C1 segment of cervical spinal cord (tissue), 14 donors: Measurements from ENCODE around the gene FRYL.
"Not testable (repeated sequence)": the region's sequence is repeated elsewhere in the genome, so short reads cannot be mapped to it uniquely, and the experiment has no call there.

Experiments
- DNase-seq, 14 donors: peaks; one replicate each; lab custom pipeline; 2025; lab: John Stamatoyannopoulos, UW

The FRYL gene

DNA sequence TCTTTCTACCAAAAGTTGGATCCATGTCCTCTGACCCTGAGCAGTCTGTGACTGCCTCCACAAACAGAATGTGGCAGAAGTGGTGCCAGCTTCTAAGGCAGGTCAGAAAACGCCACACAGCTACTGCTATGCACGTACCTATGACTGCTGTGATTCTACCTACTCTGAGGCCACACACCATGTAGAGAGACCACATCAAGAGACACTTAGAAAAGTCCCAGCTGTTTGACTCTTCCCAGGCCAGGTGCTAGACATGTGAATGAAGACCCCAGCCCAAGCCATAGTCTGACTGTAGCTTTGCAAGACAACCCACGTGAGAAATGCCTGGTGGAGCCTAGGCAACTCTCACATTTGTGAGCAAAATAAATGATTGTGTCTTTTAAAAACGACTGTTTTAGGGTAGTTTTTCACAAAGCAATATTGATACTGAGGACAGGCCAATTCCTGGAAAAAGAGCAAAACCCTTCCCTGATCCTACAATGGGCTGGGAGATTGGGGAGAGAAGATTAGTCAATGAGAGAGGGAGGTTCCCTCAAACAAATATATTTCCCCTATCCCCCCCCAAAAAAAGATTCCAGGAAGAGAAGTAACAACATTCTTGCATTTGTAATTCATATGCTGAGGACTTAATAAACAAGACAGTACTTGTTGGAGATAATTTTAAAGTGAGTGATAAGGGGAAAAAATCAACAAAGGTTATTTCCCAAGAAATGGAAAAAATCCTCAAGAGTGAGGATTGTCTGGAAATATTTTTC lies 33.3 kb downstream of the FRYL start:
- no peak for DNase-seq

DNA sequence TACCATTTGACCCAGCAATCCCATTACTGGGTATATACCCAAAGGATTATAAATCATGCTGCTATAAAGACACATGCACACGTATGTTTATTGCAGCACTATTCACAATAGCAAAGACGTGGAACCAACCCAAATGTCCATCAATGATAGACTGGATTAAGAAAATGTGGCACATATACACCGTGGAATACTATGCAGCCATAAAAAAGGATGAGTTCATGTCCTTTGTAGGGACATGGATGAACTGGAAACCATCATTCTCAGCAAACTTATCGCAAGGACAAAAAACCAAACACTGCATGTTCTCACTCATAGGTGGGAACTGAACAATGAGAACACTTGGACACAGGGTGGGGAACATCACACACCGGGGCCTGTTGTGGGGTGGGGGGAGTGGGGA lies 34.9 kb downstream of the FRYL start:
- DNase-seq, result not testable (repeated sequence)

DNA sequence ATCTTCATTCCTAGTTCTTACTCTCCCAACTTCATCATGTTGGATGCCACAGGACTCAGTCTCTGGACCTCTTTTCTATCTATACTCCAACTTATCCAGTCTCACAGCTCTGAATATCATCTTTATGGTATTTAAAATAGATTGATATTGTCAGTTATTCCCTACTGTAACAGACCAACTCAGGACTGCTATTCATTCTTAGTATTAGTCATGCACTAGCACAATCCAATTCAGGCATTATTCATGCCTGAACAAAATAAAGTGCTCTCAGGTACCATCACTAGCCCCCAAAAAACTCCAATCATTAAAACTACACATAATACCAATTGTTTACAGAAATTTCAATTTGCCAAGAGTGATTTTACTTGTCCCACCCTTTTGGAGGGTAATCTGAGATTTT lies 37.7 kb downstream of the FRYL start:
- no peak for DNase-seq

DNA sequence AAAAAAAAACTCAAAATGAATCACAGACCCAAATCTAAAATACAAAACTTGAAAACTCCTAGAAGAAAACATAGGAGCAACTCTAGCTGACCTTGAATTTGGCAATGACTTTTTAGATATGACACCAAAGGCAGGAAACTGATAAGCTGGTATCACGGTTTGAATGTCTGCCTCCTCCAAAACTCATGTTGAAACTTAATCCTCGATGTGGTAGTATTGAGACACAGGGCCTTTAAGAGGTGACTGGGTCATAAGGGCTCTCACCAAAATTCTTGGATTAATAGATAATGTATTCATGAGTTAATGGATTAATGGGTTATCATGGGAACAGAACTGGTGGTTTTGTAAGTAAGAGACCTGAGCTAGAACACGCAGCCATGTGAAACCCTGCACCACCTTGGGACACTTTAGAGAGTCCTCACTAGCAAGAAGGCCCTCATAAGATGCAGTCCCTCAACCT lies 40.5 kb downstream of the FRYL start:
- no peak for DNase-seq

DNA sequence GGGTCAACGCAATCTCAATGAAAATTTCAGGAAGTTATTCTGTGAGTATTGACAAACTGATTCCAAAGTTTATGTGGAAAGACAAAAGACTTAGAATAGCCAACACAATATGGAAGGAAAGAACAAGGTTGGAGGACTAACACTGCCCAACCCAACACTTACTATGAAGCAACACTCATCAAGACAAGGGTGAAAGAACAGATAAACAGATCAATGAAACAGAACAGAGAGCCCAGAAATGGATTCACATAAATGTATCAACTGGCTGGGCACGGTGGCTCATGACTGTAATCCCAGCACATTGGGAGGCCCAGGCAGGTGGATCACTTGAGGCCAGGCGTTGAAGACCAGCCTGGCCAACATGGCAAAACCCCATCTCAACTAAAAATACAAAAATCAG lies 41.2 kb downstream of the FRYL start:
- no peak for DNase-seq

DNA sequence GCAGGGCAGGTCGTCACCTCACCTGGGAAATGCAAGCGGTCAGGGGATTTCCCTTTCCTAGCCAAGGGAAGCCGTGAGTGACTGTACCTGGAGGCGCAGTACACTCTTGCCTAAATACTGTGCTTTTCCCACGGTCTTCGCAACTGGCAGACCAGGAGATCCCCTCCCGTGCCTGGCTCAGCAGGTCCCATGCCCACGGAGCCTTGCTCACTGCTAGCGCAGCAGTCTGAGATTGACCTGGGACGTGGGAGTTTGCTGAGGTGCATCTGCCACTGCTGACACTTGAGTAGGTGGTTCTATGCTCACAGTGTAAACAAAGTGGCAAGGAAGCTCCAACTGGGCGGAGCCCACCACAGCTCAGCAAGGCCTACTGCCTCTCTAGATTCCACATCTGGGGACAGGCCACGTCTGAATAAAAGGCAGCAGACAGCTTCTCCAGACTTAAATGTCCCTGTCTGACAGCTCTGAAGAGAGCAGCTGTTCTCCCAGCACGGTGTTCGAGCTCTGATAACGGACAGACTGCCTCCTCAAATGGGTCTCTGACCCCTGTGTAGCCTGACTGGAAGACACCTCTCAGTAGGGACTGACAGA lies 51.1 kb downstream of the FRYL start:
- not testable (repeated sequence) for DNase-seq

DNA sequence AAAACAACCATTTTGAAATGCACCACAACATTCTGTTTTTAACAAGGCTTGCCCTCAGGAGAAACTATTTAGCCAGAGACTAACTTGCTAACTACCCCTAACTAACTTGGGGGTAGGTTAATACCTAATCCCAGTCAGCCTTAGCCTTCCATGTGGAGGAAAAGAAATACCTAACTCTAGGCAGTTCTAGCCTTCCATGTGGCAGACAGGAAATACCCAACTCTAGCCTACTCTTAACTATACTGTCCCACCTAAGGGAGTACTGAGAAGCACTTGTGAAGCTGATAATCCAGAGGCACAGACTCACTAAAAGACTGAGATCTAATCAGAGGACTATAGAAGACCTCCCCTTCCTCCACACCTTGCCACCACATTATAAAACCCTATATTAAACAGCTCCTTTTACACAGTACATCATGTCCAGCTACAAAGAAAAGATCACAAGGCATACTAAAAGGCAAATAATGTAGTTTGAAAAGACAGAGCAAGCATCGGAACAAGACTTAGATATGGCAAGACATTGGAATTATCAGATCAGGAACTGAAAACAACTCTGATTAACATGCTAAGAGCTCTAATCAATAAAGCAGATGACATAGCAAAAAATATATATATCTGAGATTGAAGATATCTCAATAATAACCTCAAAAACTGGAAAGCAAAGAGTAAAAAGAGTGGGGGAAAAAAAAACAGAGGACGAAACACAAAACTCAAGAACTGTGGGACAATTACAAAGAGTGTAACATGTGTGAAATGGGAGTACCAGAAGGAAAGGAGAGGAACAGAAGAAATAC lies 52.2 kb downstream of the FRYL start:
- no peak for DNase-seq

DNA sequence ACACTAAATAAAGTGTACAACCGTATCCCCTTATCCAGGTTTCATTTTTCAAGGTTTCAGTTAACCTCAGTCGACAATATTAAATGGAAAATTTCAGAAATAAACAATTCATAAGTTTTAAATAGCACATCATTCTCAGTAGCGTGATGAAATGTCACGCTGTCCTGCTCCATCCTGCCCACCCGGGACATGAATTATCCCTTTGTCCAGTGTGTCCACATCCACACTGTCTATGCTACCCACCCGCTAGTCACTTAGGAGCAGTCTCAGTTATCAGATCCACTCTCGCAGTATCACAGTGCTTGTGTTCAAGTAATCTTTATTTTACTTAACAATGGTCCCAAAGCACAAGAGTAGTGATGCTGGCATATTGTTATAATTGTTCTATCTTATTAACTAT lies 54.7 kb downstream of the FRYL start:
- DNase-seq, result peak in 1 of 14 donors; percentile 1

DNA sequence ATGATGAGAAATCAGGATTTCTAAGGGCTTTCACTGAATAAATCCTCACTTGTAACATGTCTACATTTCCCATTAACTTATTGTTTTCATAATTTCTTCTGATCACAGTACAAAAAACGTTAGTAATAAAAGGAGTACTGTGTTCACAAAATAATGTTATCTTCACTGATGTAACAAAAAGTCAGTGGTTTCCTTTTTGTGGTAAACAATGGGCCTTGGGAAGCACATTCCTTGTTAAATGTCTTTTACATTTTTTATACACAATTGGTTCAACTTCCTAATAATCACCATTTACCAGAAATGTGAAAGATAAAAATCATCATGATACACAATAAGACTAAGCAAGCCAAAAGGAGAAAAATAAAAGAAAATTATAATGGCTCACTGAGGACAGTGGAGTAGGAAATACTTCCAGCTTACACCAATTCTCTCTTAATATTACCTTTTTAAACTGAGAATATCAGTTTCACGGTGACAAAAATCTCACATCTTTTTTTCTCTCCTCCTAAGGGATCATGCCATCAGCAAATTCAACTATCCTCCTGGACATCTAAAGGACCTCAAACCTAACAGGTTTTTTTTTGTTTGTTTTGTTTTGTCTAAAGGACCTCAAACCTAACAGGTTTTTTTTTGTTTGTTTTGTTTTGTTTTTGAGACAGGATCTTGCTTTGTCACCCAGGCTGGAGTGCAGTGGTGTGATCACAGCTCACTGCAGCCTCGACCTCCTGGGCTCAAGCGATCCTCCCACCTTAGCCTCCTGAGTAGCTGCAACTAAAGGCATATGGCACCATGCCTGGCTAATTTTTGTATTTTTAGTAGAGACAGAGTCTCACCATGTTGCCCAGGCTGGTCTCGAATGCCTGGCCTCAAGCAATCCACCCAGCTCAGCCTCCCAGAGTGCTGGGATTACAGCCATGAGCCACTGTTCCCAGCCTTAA lies 57.3 kb downstream of the FRYL start:
- DNase-seq, result no peak

DNA sequence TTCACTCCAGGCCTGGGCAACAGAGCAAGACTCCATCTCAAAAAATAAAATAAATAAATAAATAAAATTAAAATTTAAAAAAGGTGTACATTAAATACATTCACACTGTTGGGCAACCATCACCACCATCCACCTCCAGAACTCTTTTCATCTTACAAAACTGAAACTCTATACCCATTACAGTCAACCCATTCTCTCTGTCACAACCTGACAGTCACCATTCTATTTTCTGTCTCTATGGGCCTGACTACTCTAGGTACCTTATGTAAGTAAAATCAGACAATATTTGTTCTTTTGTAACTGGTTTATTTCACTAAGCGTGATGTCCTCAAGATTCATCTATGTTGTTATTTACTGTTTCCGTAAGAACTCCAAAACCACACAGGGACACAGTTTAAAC lies 59.6 kb downstream of the FRYL start:
- no peak for DNase-seq

DNA sequence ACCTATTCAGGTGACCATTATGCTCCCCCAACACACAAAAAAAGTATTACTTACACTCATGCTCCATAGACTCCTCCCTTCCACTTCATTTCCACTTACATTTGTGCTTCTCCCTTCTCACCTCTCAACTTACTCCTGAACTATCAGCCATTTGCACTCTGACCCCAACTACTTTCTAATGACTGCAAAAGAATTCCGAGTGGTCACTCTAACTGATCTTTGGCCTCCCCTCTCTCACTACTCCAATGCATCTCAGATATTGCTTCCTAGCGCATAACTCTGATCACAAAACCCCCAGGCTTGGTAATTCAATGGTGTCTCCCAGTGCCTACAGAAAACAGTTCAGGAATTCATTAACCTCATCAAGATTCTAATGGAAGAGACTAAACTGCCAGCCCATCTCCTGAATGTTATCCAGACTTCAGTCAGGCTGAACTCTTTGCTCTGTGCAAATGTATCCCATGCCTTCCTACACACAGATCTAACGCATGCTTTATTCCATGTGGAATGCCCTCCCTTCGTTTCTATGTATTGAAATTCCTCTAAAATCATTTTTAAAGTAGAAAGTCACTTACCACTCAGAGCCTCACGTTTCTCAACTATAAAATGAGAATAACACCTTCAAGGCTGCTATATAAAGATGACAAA lies 61.1 kb downstream of the FRYL start:
- DNase-seq, result no peak

DNA sequence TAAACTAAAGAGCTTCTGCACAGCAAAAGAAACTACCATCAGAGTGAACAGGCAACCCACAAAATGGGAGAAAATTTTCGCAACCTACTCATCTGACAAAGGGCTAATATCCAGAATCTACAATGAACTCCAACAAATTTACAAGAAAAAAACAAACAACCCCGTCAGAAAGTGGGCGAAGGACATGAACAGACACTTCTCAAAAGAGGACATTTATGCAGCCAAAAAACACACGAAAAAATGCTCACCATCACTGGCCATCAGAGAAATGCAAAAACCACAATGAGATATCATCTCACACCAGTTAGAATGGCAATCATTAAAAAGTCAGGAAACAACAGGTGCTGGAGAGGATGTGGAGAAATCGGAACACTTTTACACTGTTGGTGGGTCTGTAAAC lies 63.8 kb downstream of the FRYL start:
- not testable (repeated sequence) for DNase-seq

DNA sequence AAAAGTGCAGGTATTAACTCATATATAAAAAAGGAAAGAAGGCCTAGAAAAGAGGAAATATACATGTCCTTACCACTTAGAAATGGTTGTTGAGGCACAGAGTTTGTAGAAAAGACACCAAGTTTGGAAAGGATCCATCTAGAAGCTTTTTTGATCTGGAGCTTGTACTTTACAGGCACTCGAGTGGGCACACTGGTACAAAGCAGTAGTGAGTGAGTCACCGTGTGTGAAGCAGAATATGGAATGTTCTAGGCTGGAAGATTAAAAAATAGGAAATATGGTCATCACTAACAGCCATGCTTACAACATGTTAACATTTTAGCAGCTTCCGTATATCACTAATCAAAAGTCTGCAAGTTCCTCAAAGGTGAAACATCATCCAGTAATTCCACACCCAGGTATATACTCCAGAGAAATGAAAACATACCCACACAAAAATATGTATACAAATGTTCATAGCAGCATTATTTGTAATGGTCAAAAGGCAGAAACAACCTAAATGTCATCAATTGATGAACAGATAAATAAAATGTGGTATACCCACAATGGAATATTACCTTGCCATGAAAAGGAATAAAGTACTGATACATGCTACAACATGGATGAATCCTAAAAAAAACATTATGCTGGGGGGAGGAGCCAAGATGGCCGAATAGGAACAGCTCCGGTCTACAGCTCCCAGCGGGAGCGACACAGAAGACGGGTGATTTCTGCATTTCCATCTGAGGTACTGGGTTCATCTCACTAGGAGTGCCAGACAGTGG lies 69.5 kb downstream of the FRYL start:
- DNase-seq, result no peak

DNA sequence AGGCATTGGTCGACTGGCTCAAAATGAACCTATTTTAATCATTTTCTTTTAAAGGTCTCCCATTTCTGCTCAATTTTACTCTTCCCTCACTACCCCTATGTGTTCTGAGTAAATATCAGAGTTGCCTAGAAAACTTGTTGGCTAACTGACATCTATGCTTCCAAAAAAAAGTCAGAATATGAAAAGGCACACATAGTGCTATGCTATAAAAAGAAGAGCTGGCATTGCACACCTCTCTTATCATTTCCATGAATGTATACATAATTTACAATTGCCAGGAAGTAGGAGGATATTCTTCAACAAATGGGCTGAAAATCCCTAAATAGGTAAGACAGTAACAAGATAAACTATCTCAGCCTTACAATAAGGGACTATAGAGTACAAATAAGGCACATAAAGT lies 70.2 kb downstream of the FRYL start:
- no peak for DNase-seq

DNA sequence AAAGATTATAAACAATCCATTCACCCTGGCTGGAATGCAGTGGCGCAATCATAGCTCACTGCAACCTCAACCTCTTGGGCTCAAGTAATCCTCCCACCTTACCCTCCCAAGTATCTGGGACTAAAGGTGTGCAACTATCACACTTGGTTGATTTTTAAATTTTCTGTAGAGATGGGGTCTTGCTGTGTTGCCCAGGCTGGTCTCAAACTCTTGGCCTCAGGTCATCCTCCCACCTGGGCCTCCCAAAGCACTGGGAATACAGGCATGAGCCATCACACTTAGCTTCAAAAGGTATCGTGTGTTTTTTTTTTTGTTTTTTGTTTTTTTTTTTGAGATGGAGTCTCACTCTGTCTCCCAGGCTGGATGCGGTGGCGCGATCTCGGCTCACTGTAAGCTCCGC lies 71.5 kb downstream of the FRYL start:
- no peak for DNase-seq

DNA sequence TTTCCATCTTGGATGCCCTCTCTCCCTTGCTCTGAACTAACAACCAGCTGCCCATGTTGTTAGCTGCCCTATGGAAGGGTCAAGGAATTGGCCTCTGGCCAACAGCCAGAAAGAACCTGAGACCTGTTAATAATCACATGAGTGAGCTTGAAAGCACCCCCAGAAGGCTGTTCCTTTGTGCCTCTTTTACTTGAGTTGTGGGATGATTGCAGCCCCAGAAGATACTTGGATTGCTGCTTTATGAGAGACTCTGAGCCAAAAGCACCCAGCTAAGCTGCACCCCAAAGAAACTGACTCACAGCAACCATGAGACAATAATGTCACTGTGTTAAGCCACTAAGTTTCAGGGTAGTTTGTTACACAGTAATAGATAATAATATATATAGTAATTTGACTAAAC lies 73.3 kb downstream of the FRYL start:
- no peak for DNase-seq

DNA sequence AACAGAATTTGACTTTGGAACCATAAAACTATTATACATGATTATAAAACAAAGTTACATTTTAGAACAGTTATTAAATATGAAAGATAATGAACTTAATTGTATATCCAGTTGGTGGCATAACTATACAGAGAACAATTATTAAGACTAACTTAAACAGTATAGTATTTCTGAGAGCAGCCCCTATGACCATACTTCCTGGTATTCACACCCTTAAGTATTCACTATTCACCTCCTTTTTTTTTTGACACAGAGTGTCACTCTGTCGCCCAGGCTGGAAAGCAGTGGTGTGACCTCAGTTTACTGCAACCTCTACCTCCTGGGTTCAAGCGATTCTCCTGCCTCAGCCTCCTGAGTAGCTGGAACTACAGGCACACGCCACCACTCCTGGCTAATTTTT lies 74.5 kb downstream of the FRYL start:
- DNase-seq, result no peak

DNA sequence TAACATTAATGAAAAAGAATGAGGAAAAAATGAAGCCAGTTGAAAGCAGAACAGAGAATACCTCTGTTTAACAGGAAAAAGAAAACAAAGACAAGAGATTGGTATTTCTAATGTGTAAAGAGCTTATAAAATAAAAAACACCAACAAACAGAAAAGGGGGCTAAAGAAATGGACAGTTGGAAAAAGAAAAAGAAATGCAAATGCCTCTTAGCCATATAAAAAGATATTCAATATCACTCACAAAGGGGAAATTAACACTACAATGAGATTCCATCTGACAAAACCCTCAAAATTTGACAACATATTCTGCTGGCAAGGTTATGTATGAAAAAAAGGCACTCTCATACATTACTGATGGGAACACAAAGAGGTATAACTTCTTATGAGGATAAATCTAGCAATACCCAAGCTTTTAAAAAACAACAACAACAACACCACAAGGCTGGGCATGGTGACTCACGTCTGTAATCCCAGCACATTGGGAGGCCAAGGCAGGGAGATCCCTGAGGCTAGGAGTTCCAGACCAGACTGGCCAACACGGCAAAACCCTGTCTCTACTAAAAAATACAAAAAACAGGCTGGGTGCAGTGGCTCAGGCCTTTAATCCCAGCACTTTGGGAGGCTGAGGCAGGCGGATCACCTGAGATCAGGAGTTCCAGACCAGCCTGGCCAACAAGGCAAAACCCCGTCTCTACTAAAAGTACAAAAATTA lies 75.8 kb downstream of the FRYL start:
- no peak for DNase-seq

DNA sequence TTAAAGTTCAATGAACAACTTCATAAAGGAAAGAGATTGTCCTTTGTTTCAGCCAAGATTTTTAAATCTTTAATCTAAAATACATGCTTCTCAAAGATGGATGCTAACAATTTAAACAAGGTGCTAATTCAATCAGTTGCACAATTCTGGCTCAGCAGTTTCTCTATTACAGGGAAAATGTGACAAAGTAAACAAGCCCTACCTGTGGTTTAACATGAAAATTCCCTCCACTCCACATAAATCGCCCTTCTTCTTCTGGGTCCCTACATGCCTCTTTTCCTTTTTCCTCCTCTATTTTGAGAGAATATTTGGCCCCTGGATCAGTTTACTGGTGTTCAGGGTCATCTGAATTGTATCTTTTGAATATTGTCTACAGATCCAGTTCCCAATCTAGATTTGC lies 80.6 kb downstream of the FRYL start:
- no peak for DNase-seq
